ENCODE data around the gene MYBPC3. TPM values are rescaled to one million over a fixed set of nuclear protein-coding genes. Genes with fewer than 3 reads are reported as not detected.

Gene MYBPC3
- total RNA-seq, 1 donor from 2014 or later, result not detected

DNA sequence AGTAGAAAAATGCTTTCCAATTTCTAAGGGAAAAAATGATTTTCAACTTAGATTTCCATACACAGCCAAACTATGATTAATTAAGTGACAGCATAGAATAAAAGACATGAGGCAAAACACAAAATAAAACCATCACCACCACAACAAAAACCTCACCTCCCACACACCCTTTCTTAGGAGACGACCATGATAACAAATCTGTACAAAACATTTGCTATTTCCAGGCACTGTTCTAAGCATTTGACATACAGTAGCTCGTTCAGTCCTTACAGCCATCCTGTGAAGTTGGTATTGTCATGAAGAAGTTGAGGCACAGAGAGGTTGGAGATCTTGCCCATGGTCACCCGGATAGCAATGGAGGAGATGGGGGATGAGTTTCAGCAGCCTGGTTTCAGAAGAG is 17.2 kb upstream of the MYBPC3 start:
- no peak for DNase-seq (ENCODE audit: low read depth)
- H3K4me3 ChIP-seq (ENCODE audit: low read depth, low read length), result no peak overlapping the region
- TF ChIP-seq, protein P1, sequence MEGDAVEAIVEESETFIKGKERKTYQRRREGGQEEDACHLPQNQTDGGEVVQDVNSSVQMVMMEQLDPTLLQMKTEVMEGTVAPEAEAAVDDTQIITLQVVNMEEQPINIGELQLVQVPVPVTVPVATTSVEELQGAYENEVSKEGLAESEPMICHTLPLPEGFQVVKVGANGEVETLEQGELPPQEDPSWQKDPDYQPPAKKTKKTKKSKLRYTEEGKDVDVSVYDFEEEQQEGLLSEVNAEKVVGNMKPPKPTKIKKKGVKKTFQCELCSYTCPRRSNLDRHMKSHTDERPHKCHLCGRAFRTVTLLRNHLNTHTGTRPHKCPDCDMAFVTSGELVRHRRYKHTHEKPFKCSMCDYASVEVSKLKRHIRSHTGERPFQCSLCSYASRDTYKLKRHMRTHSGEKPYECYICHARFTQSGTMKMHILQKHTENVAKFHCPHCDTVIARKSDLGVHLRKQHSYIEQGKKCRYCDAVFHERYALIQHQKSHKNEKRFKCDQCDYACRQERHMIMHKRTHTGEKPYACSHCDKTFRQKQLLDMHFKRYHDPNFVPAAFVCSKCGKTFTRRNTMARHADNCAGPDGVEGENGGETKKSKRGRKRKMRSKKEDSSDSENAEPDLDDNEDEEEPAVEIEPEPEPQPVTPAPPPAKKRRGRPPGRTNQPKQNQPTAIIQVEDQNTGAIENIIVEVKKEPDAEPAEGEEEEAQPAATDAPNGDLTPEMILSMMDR (IDR thresholded peaks at IDR 0.05; ENCODE audit: insufficient read depth, low read length, poor library complexity, severe bottlenecking), result no peak
- no peaks in the 10 kb centered on the region for H3K27me3 ChIP-seq (ENCODE audit: control insufficient read depth, insufficient read depth, low read length)
- H3K36me3 ChIP-seq (ENCODE audit: control insufficient read depth, insufficient read depth, low read length), result no peaks in the 10 kb centered on the region

DNA sequence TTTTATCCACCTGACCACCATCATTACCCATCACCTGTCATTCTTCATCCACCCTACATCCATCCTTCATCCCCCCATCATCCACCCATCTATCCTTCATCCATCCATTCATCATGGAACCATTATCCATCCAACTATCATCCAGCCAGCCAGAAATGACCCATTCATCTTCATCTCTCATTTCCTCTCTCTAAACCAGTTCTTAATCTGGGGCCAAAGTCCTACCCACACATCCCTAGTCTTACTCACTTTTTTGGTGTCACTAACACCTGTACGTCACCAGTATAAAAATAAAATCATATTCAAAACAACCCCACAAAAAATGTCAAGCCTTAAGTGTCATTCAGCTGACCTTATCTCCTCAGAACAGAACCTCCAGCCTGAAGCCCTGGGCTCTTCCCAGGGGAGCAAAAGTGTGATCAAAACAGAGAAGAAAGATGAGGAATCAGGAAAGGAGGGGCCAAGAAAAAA is 13.6 kb upstream of the MYBPC3 start:
- no peaks in the 10 kb centered on the region for H3K36me3 ChIP-seq (ENCODE audit: control insufficient read depth, insufficient read depth, low read length)
- H3K27me3 ChIP-seq (ENCODE audit: control insufficient read depth, insufficient read depth, low read length), result no peaks in the 10 kb centered on the region
- no peak overlapping the region for H3K4me3 ChIP-seq (ENCODE audit: low read depth, low read length)
- DNase-seq (ENCODE audit: low read depth), result no peak
- TF ChIP-seq, protein P1 (IDR thresholded peaks at IDR 0.05; ENCODE audit: insufficient read depth, low read length, poor library complexity, severe bottlenecking), result no peak

DNA sequence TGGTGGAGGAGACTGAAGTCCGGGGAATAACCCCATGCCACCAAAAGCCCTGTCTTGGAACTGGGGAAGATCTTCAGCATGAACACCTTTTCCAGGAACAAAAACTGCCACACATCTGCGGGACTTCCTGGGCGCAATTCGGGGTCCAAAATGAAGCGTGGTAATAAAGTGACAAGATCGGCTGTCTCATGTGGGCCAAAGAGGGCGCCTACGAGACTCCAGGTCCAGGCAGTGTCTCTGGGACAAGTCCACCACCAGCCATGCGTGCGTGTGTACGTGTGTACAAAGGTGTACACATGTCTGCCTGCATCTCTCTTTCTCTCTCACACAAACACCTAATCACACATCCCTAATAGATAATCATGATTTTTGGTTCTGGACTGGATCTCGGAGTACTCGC is 8.9 kb upstream of the MYBPC3 start:
- TF ChIP-seq, protein P1 (IDR thresholded peaks at IDR 0.05; ENCODE audit: insufficient read depth, low read length, poor library complexity, severe bottlenecking), result no peak
- Histone ChIP-seq H3K36me3 (ENCODE audit: control insufficient read depth, insufficient read depth, low read length) (no peaks in the 10 kb centered on the region), H3K4me3 (ENCODE audit: low read depth, low read length) (no peak overlapping the region), H3K27me3 (ENCODE audit: control insufficient read depth, insufficient read depth, low read length) (no peaks in the 10 kb centered on the region)
- DNase-seq (ENCODE audit: low read depth), result no peak

DNA sequence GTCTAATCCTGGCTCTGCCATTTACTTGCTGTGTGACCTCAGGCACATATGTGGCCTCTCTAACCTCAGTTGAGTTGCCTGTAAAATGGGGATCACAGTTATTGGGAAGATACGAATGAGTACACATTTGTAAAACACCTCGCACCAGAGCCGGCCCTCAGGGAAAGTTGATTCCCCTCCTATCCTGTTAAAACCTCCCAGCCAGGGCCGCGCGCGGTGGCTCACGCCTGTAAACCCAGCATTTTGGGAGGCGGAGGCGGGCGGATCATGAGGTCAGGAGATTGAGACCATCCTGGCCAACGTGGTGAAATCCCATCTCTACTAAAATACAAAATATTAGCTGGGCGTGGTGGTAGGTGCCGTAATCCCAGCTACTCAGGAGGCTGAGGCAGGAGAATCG is 7.8 kb upstream of the MYBPC3 start:
- Histone ChIP-seq H3K27me3 (ENCODE audit: control insufficient read depth, insufficient read depth, low read length) (no peaks in the 10 kb centered on the region), H3K4me3 (ENCODE audit: low read depth, low read length) (no peak overlapping the region), H3K36me3 (ENCODE audit: control insufficient read depth, insufficient read depth, low read length) (no peaks in the 10 kb centered on the region)
- no peak for DNase-seq (ENCODE audit: low read depth)
- TF ChIP-seq, protein P1 (IDR thresholded peaks at IDR 0.05; ENCODE audit: insufficient read depth, low read length, poor library complexity, severe bottlenecking), result no peak

DNA sequence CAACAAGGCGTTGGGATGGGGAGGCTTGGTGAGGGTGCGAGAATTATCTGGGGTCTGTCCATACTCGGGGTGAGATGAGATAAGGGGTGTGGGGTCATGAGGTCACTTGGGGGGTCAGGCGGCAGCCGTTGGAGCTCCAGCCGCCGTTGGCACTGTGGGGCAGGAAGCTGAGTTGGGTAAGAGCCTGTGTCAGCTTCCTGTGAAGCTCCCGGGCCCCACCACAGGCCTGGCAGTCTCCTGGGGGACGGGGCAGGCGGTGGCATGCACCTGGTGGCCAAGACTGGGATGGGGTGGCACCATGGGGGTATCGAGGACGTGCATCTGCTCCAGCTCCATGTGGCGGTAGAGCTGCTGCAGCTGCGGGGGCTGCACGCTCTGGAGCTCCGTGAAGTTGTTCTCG is 7.1 kb upstream of the MYBPC3 start:
- no peak for DNase-seq (ENCODE audit: low read depth)
- TF ChIP-seq, protein P1 (IDR thresholded peaks at IDR 0.05; ENCODE audit: insufficient read depth, low read length, poor library complexity, severe bottlenecking), result no peak
- H3K27me3 ChIP-seq (ENCODE audit: control insufficient read depth, insufficient read depth, low read length), result no peaks in the 10 kb centered on the region
- H3K4me3 ChIP-seq (ENCODE audit: low read depth, low read length), result no peak overlapping the region
- H3K36me3 ChIP-seq (ENCODE audit: control insufficient read depth, insufficient read depth, low read length), result no peaks in the 10 kb centered on the region

DNA sequence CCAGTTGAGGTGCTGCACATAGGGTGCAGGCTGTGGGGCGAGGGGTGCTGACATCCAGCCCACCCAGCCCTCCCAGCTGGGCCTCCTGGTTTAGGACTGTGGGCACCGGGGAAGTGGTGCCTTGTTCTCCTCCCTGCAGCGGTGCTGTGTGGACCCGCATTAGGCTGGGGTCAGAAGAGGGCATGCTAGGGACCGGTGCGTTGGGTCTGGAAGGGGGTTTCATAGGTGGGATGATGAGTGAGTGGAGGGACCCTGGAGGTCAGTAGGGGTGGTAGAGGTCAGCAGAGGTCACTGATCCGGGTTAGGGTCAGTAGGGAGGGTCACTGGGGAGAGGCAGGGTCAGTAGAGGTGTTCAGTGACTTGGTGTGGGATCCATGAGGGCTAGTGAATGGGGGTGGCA is 6.7 kb upstream of the MYBPC3 start:
- no peaks in the 10 kb centered on the region for H3K36me3 ChIP-seq (ENCODE audit: control insufficient read depth, insufficient read depth, low read length)
- no peak for DNase-seq (ENCODE audit: low read depth)
- TF ChIP-seq, protein P1 (IDR thresholded peaks at IDR 0.05; ENCODE audit: insufficient read depth, low read length, poor library complexity, severe bottlenecking), result no peak
- no peak overlapping the region for H3K4me3 ChIP-seq (ENCODE audit: low read depth, low read length)
- no peaks in the 10 kb centered on the region for H3K27me3 ChIP-seq (ENCODE audit: control insufficient read depth, insufficient read depth, low read length)

Measured in kidney epithelial cell (primary cell).